ENCODE results near the gene COL6A2.
"Not testable (repeated sequence)": the region's sequence is repeated elsewhere in the genome, so short reads cannot be mapped to it uniquely, and the experiment has no call there.

The COL6A2 gene

DNA sequence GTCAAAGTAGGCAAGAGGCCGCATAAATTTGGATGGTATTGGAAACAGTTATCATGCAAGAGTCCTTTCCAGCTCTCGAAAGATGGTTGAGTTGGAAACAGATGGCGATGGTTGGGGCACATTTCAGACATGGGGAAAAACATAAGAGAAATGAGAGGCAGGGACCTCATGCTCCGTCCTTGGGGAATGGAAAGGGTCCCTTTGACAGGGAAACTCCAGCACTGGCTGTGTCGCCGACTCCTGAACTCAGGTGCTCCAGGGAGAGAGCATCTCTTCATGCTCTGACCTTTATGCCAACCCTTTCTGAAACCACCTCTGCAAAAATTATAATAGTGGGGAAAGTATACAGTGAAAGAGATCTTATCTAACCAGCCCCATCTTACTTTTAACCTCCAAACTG is 36.8 kb upstream of the COL6A2 start:
- no peak for DNase-seq (ENCODE audit: low spot score)

DNA sequence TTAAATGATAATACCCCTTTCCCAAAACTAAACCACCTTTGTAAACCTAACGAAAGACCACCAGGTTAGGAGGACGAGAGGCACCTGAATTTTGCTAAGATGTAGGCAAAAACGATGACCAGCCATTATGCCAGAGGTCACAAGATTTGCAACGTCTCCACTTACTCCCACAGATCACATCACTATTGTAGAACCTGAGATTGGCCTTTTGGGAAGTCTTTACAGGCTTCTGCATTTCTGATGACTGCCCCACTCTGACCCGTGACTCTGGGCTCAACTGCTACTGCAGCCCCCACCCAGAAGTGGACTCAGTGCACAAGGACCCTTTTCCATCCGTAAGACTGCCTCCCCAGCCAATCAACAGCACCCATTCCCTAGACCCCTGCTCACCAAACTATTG is 36.4 kb upstream of the COL6A2 start:
- no peak for DNase-seq (ENCODE audit: low spot score)

DNA sequence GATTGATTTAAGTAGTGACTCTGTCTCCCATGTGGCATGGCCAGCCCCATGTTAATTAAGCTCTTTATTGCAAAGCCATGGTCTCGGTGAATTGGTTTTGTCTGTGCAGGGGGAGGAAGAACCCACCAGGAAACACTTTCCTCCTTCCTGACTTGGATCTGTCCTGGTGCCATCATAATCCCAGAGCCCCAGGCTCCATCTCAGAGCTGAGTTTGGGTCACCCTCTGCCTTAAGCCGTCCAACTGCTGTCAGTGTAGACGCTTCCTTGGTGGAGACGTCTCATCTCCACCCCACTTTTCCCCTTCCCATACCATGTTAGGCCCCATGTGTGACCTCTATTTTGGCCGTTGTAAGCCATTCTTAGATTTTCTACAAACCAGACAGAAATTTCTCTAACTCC is 36.0 kb upstream of the COL6A2 start:
- no peak for DNase-seq (ENCODE audit: low spot score)

DNA sequence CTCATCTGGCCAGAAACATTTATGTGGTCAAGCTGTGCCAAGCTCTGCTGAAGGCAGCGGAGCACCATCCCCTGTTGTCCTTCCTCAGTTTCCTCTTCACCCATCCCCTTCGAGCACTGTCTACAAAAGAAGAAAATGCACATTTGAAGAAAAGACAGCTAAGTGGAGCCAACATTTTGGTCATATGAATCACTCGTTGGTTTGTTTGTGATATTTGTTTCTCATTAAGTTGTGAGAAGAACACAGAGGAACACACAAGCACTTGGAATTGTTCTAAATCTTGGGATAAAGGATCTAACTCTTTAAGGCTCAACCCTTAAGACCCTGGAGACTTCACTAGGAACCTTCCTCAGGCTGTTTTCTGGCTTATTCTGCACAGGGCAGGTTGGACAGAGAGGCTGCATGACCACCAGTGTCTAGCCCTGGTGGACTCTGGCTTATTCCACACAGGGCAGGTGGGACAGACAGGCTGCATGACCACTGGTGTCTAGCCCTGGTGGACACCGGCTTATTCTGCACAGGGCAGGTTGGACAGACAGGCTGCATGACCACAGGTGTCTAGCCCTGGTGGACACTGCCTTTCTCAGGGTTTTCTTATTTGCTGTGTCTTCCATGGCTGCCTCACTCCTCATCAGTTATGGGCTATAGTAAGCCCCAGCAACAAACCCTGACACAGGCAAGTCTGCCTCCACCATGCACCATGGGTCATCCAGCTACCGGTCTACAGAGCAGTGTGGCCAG is 35.3 kb upstream of the COL6A2 start:
- no peak for DNase-seq (ENCODE audit: low spot score)

DNA sequence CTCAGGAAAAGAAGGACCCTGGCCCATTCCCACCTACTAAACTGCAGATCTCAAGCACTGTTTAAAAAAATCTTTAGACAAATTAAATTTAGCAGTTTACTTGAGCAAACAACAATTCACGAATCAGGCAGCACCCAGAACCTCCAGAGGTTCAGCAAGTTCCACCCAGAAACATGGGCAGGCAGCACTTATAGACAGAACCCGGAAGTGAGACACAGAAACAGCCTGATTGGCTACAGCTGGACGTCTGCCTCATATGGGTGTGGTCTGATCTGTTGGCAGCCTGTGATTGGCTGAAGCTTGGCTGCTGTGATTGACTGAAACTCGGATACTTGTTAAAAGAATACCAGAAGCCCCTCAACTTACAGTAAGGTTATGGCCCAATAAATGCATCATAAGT is 34.7 kb upstream of the COL6A2 start:
- DNase-seq (ENCODE audit: low spot score): no peak

DNA sequence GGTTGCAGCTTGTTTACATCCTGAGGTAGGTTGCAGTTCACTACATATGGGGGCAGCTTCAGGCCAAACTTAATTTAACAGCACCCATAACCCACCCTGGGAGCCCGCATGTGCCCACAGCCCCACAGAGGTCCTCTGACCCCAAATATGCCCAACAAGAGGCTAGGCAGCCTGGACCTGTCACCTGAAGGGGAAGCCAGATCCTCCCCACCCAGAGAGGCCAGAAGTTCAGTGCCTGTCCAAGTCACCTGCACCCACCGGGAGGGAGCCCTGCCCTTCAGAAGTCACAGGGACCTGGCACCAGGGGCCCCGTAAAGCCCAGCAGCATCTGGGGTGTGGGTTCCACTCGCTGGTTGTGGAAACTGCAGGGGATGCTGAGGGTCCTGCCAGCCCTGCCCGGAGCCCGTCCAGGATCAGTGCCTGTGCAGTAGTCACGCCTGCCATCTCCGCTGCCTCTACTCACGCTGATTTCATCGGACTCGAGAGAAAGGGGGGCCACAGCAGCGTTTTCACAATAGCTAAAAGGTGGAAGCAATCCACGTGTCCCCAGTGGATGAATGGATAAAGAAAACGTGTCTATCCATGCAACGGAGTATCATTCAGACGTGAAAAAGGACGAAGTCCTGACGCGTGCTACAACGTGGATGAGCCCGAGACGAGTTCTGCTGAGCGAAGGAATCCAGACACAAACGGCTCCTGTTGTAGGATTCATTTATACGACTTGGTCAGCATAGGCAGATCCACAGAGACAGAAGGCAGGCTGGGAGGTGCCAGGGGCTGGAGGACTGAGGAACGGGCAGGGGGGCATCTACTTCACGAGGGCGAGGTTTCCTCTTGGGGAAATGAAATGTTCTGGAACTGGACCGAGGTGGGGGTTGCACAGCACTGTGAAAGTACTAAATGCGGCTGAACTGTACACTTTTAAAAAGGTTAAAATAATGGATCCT is 33.9 kb upstream of the COL6A2 start:
- DNase-seq (ENCODE audit: low spot score): no peak

DNA sequence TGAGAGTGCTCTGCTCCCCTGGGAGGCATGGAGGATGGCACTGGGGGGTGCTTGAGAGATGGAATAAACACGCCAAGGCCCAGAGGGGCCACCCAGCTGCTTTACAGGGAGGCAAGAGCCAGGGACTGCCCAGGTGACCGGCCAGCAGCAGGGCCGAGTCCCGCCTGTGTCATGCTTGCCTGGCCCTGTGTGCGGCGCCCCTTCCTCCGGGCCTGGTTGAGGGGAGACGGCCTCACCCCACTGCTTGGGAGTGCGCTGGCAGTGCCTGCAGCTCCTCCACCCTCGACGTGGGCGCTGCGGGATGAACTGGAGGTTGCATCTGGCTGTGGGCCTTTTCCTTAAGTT is 33.1 kb upstream of the COL6A2 start:
- DNase-seq (ENCODE audit: low spot score): no peak

DNA sequence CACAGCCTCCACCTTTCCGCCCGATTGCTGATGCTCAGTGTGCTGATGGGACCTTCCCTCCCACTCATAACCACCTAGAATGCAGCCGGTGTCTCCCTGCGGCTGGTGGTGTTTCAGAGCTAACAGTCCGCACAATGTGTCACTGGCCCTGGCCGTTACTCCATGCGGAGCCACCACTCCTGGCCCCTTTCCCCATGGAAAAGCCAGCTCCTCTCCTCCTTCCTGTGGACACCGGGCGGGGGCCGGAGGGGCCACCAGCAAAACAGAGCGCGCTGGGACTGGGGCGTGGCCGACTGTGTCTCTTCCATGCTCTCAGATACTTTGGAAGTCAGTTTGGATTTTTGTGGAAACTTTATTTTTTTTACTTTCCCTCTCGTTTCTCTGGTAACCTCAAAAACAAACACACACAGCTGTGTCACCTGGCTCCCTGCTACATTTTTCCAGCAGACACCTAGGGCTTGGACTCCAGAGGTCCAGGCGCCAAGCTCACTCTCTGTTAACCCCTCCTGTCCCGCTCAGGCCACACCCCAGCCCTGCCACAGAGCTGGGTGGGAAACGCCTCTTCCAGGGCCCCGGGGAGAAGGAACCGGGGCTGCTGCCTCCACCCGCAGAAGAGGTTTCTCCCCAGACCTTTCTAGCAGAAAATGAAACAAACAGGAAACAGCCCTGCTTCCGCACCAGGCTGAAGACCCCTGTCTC is 32.5 kb upstream of the COL6A2 start:
- no peak for DNase-seq (ENCODE audit: low spot score)

DNA sequence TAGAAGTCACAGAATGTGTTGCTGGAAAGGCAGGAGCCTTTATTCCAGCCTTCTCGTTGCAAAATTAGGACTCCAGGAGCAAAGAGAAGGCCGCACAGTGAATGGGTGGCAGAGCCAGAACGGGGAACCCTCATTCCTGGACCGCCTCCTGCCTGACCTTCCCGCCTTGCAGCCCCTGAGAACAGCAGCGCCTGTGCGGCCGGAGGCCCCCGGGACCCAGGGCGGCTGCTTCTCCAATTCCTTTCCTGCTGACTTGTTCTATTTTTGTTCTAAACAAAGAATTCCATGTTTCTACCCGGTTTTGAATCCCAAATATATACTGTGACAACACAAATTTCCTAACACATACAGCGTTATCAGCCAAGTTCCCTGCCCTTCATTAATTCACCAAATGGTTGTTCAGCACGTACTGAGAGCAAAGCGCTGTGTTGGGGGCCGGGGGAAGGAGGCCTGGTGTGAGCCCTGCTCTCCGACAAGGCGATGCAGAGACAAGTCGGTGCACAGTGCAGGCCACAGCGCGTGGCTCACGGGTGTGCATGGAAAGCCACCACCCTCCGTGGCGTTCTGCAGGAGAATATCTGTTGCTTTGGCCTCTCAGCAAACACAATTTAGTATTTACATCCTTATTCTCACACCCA is 31.9 kb upstream of the COL6A2 start:
- no peak for DNase-seq (ENCODE audit: low spot score)

DNA sequence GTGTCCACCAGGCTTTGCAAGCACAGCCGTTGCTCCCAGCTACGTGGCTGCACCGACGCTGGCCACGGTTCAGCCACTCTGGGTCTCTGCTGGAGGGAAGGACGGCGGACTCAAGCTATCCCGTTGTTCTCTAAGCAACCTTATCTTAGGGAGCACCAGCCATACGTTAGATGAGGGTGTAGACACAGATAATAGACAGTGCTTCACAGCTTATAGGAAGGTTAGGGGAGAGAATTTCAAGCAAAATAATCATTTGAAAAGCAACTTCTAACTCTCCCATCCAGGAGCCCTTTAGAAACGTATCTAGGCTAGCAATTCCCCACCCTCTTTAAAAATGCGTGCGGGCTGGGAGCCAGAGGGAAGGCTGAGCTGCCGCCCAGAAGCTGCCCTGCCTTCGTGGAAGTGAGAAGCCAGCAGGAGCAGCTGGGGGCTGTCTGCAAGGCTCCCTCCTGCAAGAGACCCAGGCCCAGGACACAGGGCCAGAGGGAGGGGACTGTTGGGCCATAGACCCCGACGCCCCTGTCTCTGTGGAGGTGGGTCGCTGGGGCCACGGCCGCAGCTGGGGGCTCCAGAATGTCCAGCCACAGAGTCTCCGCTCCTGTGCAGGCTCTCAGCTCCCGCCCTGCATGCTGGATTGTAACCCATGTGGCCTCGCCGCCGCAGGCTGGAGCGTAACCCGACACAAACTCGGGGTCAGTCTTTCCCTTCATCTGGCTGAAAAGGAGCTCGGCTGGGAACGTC is 31.2 kb upstream of the COL6A2 start:
- DNase-seq (ENCODE audit: low spot score): no peak

DNA sequence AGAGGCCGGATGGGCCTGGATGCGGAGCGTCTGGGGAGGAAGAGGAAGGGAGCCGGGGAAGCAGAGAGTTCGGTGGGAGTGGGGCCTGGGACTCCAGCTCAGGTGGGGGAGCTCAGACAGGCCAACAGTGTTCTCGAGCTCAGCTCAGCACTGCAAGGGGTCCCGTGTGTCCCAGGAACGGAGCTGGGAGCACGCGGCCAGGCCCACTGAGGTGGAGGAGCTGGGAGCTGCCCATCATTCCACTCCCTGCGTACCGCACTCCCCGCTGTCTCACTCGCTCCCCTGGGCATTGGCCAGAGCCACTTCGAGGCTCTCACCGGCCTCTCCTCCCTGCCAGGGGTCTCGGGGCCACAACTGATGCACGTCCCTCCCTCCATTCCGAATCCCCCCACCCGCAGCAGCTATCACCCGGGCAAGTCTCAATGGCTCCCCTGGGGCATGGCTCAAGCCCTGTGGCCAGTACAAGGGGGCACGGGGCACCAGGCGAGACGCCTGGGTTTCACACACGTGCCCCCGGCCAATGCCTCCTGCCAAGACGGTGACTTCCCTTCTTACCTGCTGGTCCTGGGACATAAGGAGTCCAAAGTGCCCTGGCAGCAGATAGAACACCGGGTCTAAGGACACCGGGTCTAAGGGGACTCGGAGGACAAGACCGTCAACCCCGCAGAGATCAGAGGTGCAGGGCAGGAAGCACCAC is 30.3 kb upstream of the COL6A2 start:
- DNase-seq (ENCODE audit: low spot score): no peak

DNA sequence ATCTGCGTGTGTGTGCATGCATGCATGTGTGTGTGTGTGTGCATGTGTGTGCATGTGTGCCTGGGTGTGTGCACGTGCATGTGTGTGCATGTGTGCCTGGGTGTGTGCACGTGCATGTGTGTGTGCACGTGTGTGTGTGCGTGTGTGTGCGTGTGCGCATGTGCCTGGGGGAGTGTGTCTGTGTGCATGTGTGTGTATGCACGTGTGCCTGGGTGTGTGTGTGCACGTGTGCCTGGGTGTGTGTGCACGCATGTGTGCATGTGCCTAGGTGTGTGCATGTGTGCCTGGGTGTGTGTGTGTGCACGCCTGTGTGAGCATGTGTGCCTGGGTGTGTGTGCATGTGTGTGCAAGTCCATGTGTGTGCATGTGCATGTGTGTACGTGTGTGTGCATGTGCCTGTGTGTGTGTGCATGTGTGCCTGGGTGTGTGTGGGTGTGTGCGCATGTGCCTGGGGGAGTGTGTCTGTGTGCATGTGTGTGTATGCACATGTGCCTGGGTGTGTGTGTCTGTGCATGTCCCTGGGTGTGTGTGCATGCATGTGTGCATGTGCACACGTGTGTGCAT is 29.3 kb upstream of the COL6A2 start:
- DNase-seq (ENCODE audit: low spot score): no peak

DNA sequence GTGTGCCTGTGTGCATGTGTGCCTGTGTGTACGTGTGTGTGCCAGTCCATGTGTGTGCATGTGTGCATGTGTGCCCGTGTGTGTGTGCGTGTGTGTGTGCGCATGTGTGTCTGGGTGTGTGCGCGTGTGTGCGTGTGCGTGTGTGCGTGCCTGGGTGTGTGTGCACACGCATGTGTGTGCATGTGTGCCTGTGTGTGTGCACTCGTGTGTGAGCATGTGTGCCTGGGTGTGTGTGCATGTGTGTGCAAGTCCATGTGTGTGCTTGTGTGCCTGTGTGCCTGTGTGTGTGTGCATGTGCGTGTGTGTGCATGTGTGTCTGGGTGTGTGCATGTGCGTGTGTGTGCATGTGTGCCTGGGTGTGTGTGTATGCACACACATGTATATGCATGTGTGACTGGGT is 28.7 kb upstream of the COL6A2 start:
- no peak for DNase-seq (ENCODE audit: low spot score)

DNA sequence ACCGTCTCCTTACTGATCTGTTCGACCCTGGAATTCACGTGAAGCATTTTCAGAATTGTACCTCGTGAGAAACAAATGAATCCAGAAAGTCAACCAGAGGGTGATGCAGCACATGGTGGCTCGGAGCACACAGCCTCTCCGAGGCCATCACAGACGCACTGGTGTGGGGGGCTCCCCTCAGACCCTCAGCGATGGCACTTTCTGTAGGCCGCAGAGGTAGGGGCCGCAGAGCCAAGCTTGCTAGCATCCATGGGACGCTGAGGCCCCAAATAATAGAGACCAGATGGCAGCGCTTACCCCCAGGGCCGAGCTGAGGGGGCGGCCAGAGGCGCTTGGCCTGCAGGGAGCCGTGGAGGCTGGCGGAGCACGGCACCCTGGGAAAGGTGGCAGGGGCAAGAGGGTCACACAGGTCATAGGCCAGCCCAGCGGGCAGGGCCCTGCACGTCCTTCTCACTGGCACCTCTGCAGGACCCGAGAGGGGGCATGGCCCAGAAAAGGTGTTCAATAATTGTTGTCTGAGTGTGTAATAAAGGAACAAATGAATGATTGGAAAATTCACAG is 28.1 kb upstream of the COL6A2 start:
- no peak for DNase-seq (ENCODE audit: low spot score)

DNA sequence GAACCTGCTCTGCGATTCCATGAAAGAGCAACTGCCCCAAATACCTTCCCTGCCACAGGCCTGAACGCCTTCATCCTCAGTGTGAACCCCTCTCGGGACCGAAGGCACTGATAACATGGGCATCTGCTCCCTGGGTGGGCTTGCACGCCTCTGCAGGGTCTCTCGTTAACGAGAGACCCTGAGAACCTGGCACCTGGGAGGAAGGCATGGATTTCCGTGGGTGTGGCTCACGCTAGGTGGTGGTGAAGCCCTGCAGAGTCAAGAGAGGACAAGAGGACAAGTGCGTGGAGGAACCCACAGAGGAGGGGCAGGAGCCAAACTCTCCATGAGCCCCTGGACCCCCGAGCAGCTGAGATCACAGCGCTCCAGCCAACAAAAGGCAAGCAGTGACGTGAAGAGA is 26.8 kb upstream of the COL6A2 start:
- DNase-seq (ENCODE audit: low spot score): no peak

DNA sequence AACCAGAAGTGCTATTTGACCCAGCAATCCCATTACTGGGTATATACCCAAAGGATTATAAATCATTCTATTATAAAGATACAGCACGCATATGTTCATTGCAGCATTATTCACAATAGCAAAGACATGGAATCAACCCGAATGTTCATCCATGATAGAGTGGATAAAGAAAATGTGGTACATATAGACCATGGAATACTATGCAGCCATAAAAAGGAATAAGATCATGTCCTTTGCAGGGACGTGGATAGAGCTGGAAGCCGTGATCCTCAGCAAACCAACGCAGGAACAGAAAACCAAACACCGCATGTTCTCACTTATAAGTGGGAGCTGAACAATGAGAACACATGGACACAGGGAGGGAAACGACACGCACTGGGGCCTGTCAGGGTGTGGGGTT is 21.2 kb upstream of the COL6A2 start:
- DNase-seq (ENCODE audit: low spot score): not testable (repeated sequence)

DNA sequence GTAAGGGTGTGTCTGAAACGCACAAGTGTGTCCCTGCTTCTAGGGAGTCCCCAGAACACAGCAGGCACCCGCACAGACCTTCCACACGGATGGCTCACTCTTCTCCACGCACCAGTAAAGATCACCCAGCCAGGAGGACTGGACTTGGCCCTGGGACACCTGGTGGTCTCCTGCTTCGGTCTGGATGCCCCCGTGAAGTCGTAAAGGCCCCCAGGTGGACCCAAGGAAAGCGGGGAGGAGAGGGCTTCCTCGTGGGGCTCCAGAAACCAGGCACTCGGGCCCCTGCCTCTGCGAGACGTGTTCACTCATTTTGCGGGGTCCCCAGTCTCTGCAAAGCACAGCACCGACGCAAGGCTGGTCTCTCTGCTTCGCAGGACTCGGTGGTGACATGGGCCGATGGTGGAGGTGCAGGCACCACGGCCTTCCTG is 20.2 kb upstream of the COL6A2 start:
- DNase-seq (ENCODE audit: low spot score): no peak

DNA sequence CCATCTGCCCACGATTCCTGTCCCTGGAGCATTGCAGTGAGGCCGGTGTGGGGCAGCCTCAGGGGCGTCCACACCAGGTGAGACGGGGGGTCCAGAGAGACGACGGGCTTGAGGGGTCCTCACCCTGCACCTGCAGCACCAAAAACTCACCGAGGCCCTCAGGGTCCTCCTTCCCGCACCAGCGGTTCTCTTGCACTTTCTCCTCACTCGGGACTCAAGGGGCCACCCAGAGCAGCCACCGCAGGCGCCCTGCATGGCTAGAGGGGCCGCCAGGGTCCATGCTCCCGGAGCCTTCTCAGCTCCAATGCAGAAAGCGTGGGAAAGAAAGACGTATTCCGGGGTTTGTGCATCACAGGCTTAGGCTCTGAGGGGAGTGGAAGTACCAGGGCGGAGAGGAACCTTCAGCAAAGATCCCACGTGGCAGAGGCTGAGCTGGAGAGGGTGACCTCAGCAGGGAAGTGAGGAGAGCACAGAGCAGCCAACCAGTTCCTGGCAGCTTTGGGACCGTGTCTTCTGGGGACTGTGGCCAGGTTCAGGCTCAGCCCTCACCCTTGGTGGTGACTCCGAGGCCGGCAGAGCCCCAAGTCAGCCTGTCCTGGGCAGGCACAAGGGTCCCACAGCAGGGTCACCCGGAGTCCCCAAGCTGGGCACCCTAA is 19.5 kb upstream of the COL6A2 start:
- DNase-seq (ENCODE audit: low spot score): no peak

DNA sequence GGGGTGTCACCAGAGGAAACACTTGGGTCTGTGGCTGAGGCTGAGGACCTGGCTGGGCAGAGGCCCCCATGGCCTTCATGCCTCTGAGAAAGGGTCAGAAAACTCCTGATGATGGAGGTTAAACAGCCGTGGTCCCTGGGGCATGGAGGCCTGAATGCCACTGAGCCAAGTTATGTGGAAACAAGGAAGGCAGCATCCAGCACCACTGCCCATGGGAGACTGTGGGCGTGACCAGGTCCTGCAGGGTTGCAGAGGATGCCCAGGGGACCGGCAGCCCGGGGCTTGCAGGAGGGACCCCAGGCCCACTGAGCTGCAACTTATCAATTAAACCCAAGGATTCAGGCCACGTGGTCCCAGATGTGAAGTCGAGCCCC is 18.9 kb upstream of the COL6A2 start:
- no peak for DNase-seq (ENCODE audit: low spot score)
